ENCODE data around the gene SOX8.
A peak's percentile ranks its signal among the peaks of the same experiment; 100 is the strongest.
"Not testable (repeated sequence)": the region's sequence is repeated elsewhere in the genome, so short reads cannot be mapped to it uniquely, and the experiment has no call there.

Gene SOX8

GRCh38 chr16:955766-956165 lies 25.8 kb upstream of the SOX8 start:
- not testable (repeated sequence) for DNase-seq (ENCODE audit: low read depth)

- DNase-seq (ENCODE audit: low read depth): no peak
Measured at GRCh38 chr16:959232-960040, 22.1 kb upstream of the SOX8 start.

- DNase-seq (ENCODE audit: low read depth): no peak
Measured at GRCh38 chr16:962366-962765, 19.2 kb upstream of the SOX8 start.

- no peak for DNase-seq (ENCODE audit: low read depth)
Measured at GRCh38 chr16:962901-963814, 18.4 kb upstream of the SOX8 start.

GRCh38 chr16:963913-964312 lies 17.7 kb upstream of the SOX8 start:
- no peak for DNase-seq (ENCODE audit: low read depth)

- DNase-seq (ENCODE audit: low read depth): peak; percentile 67
Measured at GRCh38 chr16:964356-965035, 17.1 kb upstream of the SOX8 start.

- no peak for DNase-seq (ENCODE audit: low read depth)
Measured at GRCh38 chr16:965036-965395, 16.6 kb upstream of the SOX8 start.

- no peak for DNase-seq (ENCODE audit: low read depth)
Measured at GRCh38 chr16:965487-965886, 16.1 kb upstream of the SOX8 start.

GRCh38 chr16:966035-966434 lies 15.5 kb upstream of the SOX8 start:
- no peak for DNase-seq (ENCODE audit: low read depth)

GRCh38 chr16:966505-966904 lies 15.1 kb upstream of the SOX8 start:
- DNase-seq (ENCODE audit: low read depth): no peak

GRCh38 chr16:967077-967541 lies 14.5 kb upstream of the SOX8 start:
- DNase-seq (ENCODE audit: low read depth): no peak

- DNase-seq (ENCODE audit: low read depth): no peak
Measured at GRCh38 chr16:967546-968295, 13.8 kb upstream of the SOX8 start.

GRCh38 chr16:968620-969019 lies 12.9 kb upstream of the SOX8 start:
- no peak for DNase-seq (ENCODE audit: low read depth)

- DNase-seq (ENCODE audit: low read depth): no peak
Measured at GRCh38 chr16:969508-970385, 11.8 kb upstream of the SOX8 start.

GRCh38 chr16:970386-970765 lies 11.2 kb upstream of the SOX8 start:
- no peak for DNase-seq (ENCODE audit: low read depth)

GRCh38 chr16:970766-971581 lies 10.6 kb upstream of the SOX8 start, which contains the start of gene LMF1:
Gene LMF1 (minus strand): TSS chr16:970984. CDS start chr16:970980, 4 bp downstream.
- DNase-seq (ENCODE audit: low read depth): peak; percentile 95

GRCh38 chr16:971582-971905 lies 10.0 kb upstream of the SOX8 start:
- DNase-seq (ENCODE audit: low read depth): no peak

- no peak for DNase-seq (ENCODE audit: low read depth)
Measured at GRCh38 chr16:971981-972315, 9.6 kb upstream of the SOX8 start.

GRCh38 chr16:972316-973002 lies 9.1 kb upstream of the SOX8 start:
- no peak for DNase-seq (ENCODE audit: low read depth)

Data from T follicular helper cell (primary cell).